Mammary epithelial cell (primary cell): Measurements from ENCODE around the gene RBP2.

Experiments used
- EZH2 ChIP-seq: IDR thresholded peaks from 2 replicates; pipeline ENCODE4 v1.6.1; 2012; ENCODE audit warnings: low read length, inconsistent platforms, borderline replicate concordance
- TF ChIP-seq, protein P1 (sequence below), 2 donors: IDR thresholded peaks in 1 of 2; conservative IDR thresholded peaks in 1 of 2; 2 replicates each; pipeline ENCODE4 v1.5.1; 2011 to 2012; ENCODE audit warnings: inconsistent platforms in 2 of 2, low read length in 2 of 2, mild to moderate bottlenecking in 2 of 2, control low read depth in 1 of 2, low read depth in 1 of 2; ENCODE audit not compliant: insufficient read depth in 1 of 2; ENCODE audit errors: extremely low read depth in 1 of 2

GRCh38 chr3:139473155-139473771 lies 3.1 kb downstream of the RBP2 start:
- TF ChIP-seq, protein P1, sequence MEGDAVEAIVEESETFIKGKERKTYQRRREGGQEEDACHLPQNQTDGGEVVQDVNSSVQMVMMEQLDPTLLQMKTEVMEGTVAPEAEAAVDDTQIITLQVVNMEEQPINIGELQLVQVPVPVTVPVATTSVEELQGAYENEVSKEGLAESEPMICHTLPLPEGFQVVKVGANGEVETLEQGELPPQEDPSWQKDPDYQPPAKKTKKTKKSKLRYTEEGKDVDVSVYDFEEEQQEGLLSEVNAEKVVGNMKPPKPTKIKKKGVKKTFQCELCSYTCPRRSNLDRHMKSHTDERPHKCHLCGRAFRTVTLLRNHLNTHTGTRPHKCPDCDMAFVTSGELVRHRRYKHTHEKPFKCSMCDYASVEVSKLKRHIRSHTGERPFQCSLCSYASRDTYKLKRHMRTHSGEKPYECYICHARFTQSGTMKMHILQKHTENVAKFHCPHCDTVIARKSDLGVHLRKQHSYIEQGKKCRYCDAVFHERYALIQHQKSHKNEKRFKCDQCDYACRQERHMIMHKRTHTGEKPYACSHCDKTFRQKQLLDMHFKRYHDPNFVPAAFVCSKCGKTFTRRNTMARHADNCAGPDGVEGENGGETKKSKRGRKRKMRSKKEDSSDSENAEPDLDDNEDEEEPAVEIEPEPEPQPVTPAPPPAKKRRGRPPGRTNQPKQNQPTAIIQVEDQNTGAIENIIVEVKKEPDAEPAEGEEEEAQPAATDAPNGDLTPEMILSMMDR (conservative IDR thresholded peaks at IDR 0.05 in 1 of 2, IDR thresholded peaks at IDR 0.05 in 1 of 2; ENCODE audit: extremely low read depth in 1 of 2, insufficient read depth in 1 of 2, low read depth in 1 of 2, low read length in 2 of 2): no peak
- TF ChIP-seq EZH2: no peak
